H9 (cell line): ENCODE data around the gene MUTYH. TPM values are rescaled to one million over a fixed set of nuclear protein-coding genes. Genes with fewer than 3 reads are reported as not detected.

ENCODE experiments used
- DNase-seq: peaks from one replicate; pipeline ENCODE4 v3.0.0-alpha.2; 2017
- H2AFZ ChIP-seq: one replicate; pipeline ENCODE4 v1.6.1; 2013; ENCODE audit warnings: mild to moderate bottlenecking, low read length, control low read depth, moderate library complexity
- H2AK5ac ChIP-seq: 2 replicates; pipeline ENCODE4 v1.6.1; 2013; ENCODE audit warnings: low read length, control low read depth, mixed read lengths; ENCODE audit not compliant: insufficient read length
- H2BK120ac ChIP-seq: one replicate; pipeline ENCODE4 v1.6.1; 2013; ENCODE audit warnings: low read depth, mild to moderate bottlenecking, low read length, control low read depth, inconsistent platforms; ENCODE audit not compliant: poor library complexity, severe bottlenecking
- H2BK12ac ChIP-seq: 2 replicates; pipeline ENCODE4 v1.6.1; 2013; ENCODE audit warnings: low read length, control low read depth, mixed read lengths, low read depth; ENCODE audit not compliant: insufficient read length
- H2BK15ac ChIP-seq: 2 replicates; pipeline ENCODE4 v1.6.1; 2013; ENCODE audit warnings: low read depth, low read length, control low read depth
- H2BK20ac ChIP-seq: one replicate; pipeline ENCODE4 v1.6.1; 2013; ENCODE audit warnings: low read depth, mild to moderate bottlenecking, low read length, control low read depth, inconsistent platforms; ENCODE audit not compliant: poor library complexity, severe bottlenecking
- H2BK5ac ChIP-seq: 2 replicates; pipeline ENCODE4 v1.6.1; 2013; ENCODE audit warnings: low read length, control low read depth, mixed read lengths; ENCODE audit not compliant: insufficient read length
- H3K14ac ChIP-seq: 2 replicates; pipeline ENCODE4 v1.6.1; 2013; ENCODE audit warnings: low read length, control low read depth; ENCODE audit not compliant: insufficient read depth
- H3K18ac ChIP-seq: 2 replicates; pipeline ENCODE4 v1.6.1; 2013; ENCODE audit warnings: low read depth, mild to moderate bottlenecking, mixed read lengths, low read length, control low read depth; ENCODE audit not compliant: insufficient read length
- H3K23ac ChIP-seq: 2 replicates; pipeline ENCODE4 v1.6.1; 2013; ENCODE audit warnings: low read length, control low read depth, mixed read lengths, low read depth; ENCODE audit not compliant: insufficient read length
- H3K23me2 ChIP-seq: 2 replicates; pipeline ENCODE4 v1.6.1; 2013; ENCODE audit warnings: low read depth, mild to moderate bottlenecking, mixed read lengths, low read length, control low read depth; ENCODE audit not compliant: insufficient read length, poor library complexity, severe bottlenecking
- H3K27ac ChIP-seq: 2 replicates; pipeline ENCODE4 v1.5.1; 2013; ENCODE audit warnings: low read length, control low read depth, mixed read lengths, low read depth; ENCODE audit not compliant: insufficient read length
- H3K27me3 ChIP-seq: 2 replicates; pipeline ENCODE4 v1.6.1; 2013; ENCODE audit warnings: low read length, control low read depth, inconsistent platforms; ENCODE audit not compliant: insufficient read depth
- H3K4ac ChIP-seq: 2 replicates; pipeline ENCODE4 v1.6.1; 2013; ENCODE audit warnings: low read depth, mild to moderate bottlenecking, control low read depth, inconsistent platforms, low read length, moderate library complexity
- H3K4me1 ChIP-seq: 2 replicates; pipeline ENCODE4 v1.6.1; 2013; ENCODE audit warnings: low read length, control low read depth, inconsistent platforms; ENCODE audit not compliant: insufficient read depth
- H3K4me2 ChIP-seq: 2 replicates; pipeline ENCODE4 v1.6.1; 2013; ENCODE audit warnings: low read length, control low read depth, mixed read lengths; ENCODE audit not compliant: insufficient read length, insufficient read depth
- H3K56ac ChIP-seq: 2 replicates; pipeline ENCODE4 v1.6.1; 2013; ENCODE audit warnings: low read depth, mild to moderate bottlenecking, mixed read lengths, low read length, control low read depth; ENCODE audit not compliant: insufficient read length
- H3K79me1 ChIP-seq: 2 replicates; pipeline ENCODE4 v1.6.1; 2013; ENCODE audit warnings: low read depth, mild to moderate bottlenecking, moderate library complexity, low read length, control low read depth, inconsistent platforms; ENCODE audit not compliant: insufficient read depth, poor library complexity, severe bottlenecking
- H3K79me2 ChIP-seq: 2 replicates; pipeline ENCODE4 v1.6.1; 2013; ENCODE audit warnings: low read length, control low read depth, inconsistent platforms; ENCODE audit not compliant: insufficient read depth
- H3K9ac ChIP-seq: 2 replicates; pipeline ENCODE4 v1.6.1; 2013; ENCODE audit warnings: low read length, control low read depth, mixed read lengths; ENCODE audit not compliant: insufficient read length; ENCODE audit errors: extremely low read depth
- H3K9me3 ChIP-seq: one replicate; pipeline ENCODE4 v1.6.1; 2013; ENCODE audit warnings: low read depth, low read length, inconsistent platforms; ENCODE audit not compliant: control insufficient read depth
- H3T11ph ChIP-seq: one replicate; pipeline ENCODE4 v1.6.1; 2013; ENCODE audit warnings: mild to moderate bottlenecking, low read length, control low read depth, inconsistent platforms
- H4K20me1 ChIP-seq: one replicate; pipeline ENCODE4 v1.6.1; 2013; ENCODE audit not compliant: control insufficient read depth, insufficient read length, insufficient read depth
- H4K5ac ChIP-seq: 2 replicates; pipeline ENCODE4 v1.6.1; 2013; ENCODE audit warnings: low read depth, mild to moderate bottlenecking, mixed read lengths, low read length, control low read depth; ENCODE audit not compliant: insufficient read length
- H4K8ac ChIP-seq: replicated peaks from 2 replicates; pipeline ENCODE4 v1.6.1; 2013; ENCODE audit warnings: low read length, control low read depth, mixed read lengths, low read depth; ENCODE audit not compliant: insufficient read length
- H4K91ac ChIP-seq: 2 replicates; pipeline ENCODE4 v1.6.1; 2013; ENCODE audit warnings: low read depth, mild to moderate bottlenecking, moderate library complexity, mixed read lengths, low read length, control low read depth; ENCODE audit not compliant: insufficient read length
- H3K27ac Mint-ChIP-seq, 3 experiments: 2 replicates in 2 of 3; 3 replicates in 1 of 3; pipeline ENCODE4 v1.8.0; 2020 to 2021; ENCODE audit warnings: mixed read lengths in 3 of 3, mild to moderate bottlenecking in 1 of 3, moderate library complexity in 1 of 3
- H3K27me3 Mint-ChIP-seq: 2 replicates; pipeline ENCODE4 v1.8.0; 2021; ENCODE audit warnings: low read depth, mild to moderate bottlenecking, moderate library complexity, mixed read lengths
- H3K36me3 Mint-ChIP-seq, 3 experiments: 2 replicates in 2 of 3; 3 replicates in 1 of 3; pipeline ENCODE4 v1.8.0; 2020 to 2021; ENCODE audit warnings: low read depth in 3 of 3, mixed read lengths in 3 of 3; ENCODE audit not compliant: insufficient read depth in 1 of 3
- H3K4me1 Mint-ChIP-seq, 2 experiments: 2 replicates each; pipeline ENCODE4 v1.8.0; 2020; ENCODE audit warnings: mixed read lengths in 2 of 2
- H3K4me3 Mint-ChIP-seq, 2 experiments: 2 replicates in 1 of 2; 3 replicates in 1 of 2; pipeline ENCODE4 v1.8.0; 2020 to 2021; ENCODE audit warnings: mild to moderate bottlenecking in 2 of 2, mixed read lengths in 2 of 2, moderate library complexity in 1 of 2
- H3K9me3 Mint-ChIP-seq, 2 experiments: 2 replicates in 1 of 2; 3 replicates in 1 of 2; pipeline ENCODE4 v1.8.0; 2020; ENCODE audit warnings: mild to moderate bottlenecking in 2 of 2, mixed read lengths in 2 of 2, moderate library complexity in 1 of 2
- CTCF ChIP-seq: fragments of 200-600 bp; sonication (generic); conservative IDR thresholded peaks from 3 replicates; pipeline ENCODE4 v1.8.0; 2021; ENCODE audit warnings: antibody characterized with exemption, mild to moderate bottlenecking
- WGBS: extraction: QIAGEN DNeasy Blood & Tissue Kit; methylation state at CpG from one replicate; pipeline ENCODE4 v1.1.7; 2013; ENCODE audit warnings: missing lambda C conversion rate, low lambda C conversion rate, mixed read lengths; ENCODE audit not compliant: insufficient read length; ENCODE audit errors: extremely low coverage; 5-methylcytosine and 5-hydroxymethylcytosine counted together
- total RNA-seq: library from RNA; stranded (reverse); gene quantifications from 2 replicates; pipeline ENCODE4 v1.2.1, GENCODE V29; 2021

Gene MUTYH
- total RNA-seq, 1 experiment from 2014 or later: 52.6 TPM

DNA sequence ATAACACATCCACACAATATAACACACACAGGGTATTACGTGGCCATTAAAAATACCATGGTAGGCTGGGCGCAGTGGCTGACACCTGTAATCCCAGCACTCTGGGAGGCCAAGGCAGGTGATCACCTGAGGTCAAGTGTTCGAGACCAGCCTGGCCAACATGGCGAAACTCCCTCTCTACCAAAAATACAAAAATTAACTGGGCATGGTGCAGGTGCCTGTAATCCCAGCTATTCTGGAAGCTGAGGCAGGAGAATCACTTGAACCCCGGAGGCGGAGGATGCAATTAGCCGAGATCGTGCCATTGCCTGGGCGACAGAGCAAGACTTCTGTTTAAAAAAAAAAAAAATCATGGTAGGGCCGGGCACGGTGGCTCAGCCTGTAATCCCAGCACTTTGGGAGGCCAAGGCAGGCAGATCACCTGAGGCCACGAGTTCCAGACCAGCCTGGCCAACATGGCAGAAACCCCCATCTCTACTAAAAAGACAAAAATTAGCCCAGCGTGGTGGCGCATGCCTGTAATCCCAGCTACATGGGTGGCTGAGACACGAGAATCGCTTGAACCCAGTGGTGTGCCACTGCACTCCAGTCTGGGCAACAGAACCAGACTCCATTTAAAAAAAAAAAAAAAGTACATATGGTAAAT is 37.6 kb downstream of the MUTYH start:
- no peak overlapping the region for H2AFZ ChIP-seq
- WGBS: no CpG with 5 or more reads among the region's 16 CpGs

More for the DNA sequence above, 37.6 kb downstream of the MUTYH start:
- H3K14ac ChIP-seq: no peak overlapping the region
- peaks cover 9% of the 10 kb centered on the region for H3K23me2 ChIP-seq
- no peak overlapping the region for H2BK120ac ChIP-seq
- no peak overlapping the region for H3K56ac ChIP-seq
- H2BK5ac ChIP-seq: no peak overlapping the region
- Mint-ChIP-seq H3K4me1 (peaks cover 46 to 50% of the 10 kb centered on the region in 2 experiments), H3K36me3 (no peaks in the 10 kb centered on the region), H3K9me3 (no peaks in the 10 kb centered on the region), H3K27me3 (no peaks in the 10 kb centered on the region), H3K4me3 (peak overlapping the region; percentile 85 to 88; a peak in 4 of 5 replicates), H3K27ac (no peak overlapping the region)
- H3K4ac ChIP-seq: no peak overlapping the region
- no peaks in the 10 kb centered on the region for H3K79me2 ChIP-seq
- H4K20me1 ChIP-seq: no peaks in the 10 kb centered on the region
- H3K9ac ChIP-seq: peak overlapping the region; percentile 73
- DNase-seq: no peak
- TF ChIP-seq CTCF: no peak
- no peaks in the 10 kb centered on the region for H3K79me1 ChIP-seq
- no peaks in the 10 kb centered on the region for H3K9me3 ChIP-seq
- no peaks in the 10 kb centered on the region for H3K27me3 ChIP-seq
- H3K4me2 ChIP-seq: peak overlapping the region; percentile 72
- H2BK15ac ChIP-seq: no peak overlapping the region
- H4K8ac ChIP-seq: no peak overlapping the region
- no peak overlapping the region for H3K23ac ChIP-seq
- H2BK20ac ChIP-seq: no peak overlapping the region
- no peak overlapping the region for H3T11ph ChIP-seq
- no peak overlapping the region for H2BK12ac ChIP-seq
- H4K5ac ChIP-seq: no peak overlapping the region
- H3K18ac ChIP-seq: no peak overlapping the region
- H2AK5ac ChIP-seq: no peak overlapping the region
- H3K4me1 ChIP-seq: peaks cover 12% of the 10 kb centered on the region
- H3K27ac ChIP-seq: no peak overlapping the region
- H4K91ac ChIP-seq: no peak overlapping the region
